ENCODE results near the gene NISCH. TPM values are rescaled to one million over a fixed set of nuclear protein-coding genes. Genes with fewer than 3 reads are reported as not detected.

NISCH gene
- total and polyA plus RNA-seq, 2 of the 8 experiments (the other 6 are each of a cell fraction or from before 2014, with no cell fraction given), result 71.2 to 71.9 TPM

DNA sequence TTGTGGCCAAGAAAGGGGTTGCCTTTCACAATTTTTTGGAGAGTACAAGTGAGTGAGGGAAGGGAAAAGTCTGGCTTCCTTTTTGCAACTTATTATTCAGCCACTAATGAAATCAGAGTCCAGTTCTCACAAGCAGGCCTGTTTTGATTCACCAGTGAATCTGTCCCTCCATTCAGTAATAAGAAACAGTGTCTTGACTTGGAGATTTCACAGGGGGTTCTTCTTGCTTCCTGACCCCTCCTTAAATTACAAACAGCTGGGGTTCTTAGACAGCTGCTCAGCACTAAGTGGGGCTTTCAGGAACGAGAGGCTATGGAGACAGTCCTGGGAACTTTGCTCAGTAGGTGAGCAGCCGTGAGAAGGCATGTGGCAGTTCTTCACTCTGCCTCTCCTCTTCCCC, 35.0 kb upstream of the NISCH start:
- H3K18ac ChIP-seq (ENCODE audit: extremely low read depth, low read length), result no peak overlapping the region
- no peak overlapping the region for H3K27ac ChIP-seq (ENCODE audit: low read depth, low read length)
- H4K8ac ChIP-seq (ENCODE audit: extremely low read depth, insufficient read depth, low read length), result no peak overlapping the region
- H3K23me2 ChIP-seq (ENCODE audit: low read depth, low read length), result no peaks in the 10 kb centered on the region
- no peak overlapping the region for H3K4ac ChIP-seq (replicated peaks; ENCODE audit: insufficient read length, low read depth, low read length)
- H2BK12ac ChIP-seq (ENCODE audit: low read depth, low read length), result no peak overlapping the region
- no peak overlapping the region for H2BK5ac ChIP-seq (ENCODE audit: low read depth, low read length)
- H4K5ac ChIP-seq (ENCODE audit: insufficient read length, low read depth, low read length), result no peak overlapping the region
- no peak overlapping the region for H3K4me2 ChIP-seq (ENCODE audit: insufficient read depth in 1 of 2, low read depth in 2 of 2, low read length in 2 of 2)
- ChIA-PET POLR2A (ENCODE audit: partially characterized antibody) (interaction anchor here (1.0 kb wide), 1 partner anchor 453 kb away, joined by 3 read pairs; the partner anchor contains the start of gene PCBP4), CTCF (ENCODE audit: partially characterized antibody) (interaction anchor here (1.0 to 2.9 kb wide), 4 partner anchors 10 to 189 kb away, joined by 3 to 9 read pairs (median 3); no protein-coding TSS in a partner anchor)
- H3K56ac ChIP-seq (replicated peaks; ENCODE audit: insufficient read length, low read depth, low read length), result no peak overlapping the region
- H3K79me2 ChIP-seq (ENCODE audit: control insufficient read depth in 1 of 2, insufficient read depth in 2 of 2, low read length in 2 of 2), result no peaks in the 10 kb centered on the region
- no peak overlapping the region for H2BK120ac ChIP-seq (replicated peaks; ENCODE audit: low read depth, low read length)
- peaks cover 0 to 3% (median 0%) of the 10 kb centered on the region in 4 experiments; a peak in 2 of 7 replicates for H3K4me1 ChIP-seq (replicated peaks in 1 of 4; ENCODE audit: control insufficient read depth in 3 of 4, insufficient read depth in 4 of 4, low read length in 3 of 4)
- no peak overlapping the region for H2BK15ac ChIP-seq (ENCODE audit: low read length)
- H3K27me3 ChIP-seq (replicated peaks in 1 of 4; ENCODE audit: control insufficient read depth in 3 of 4, extremely low read depth in 1 of 4, insufficient read depth in 3 of 4, low read length in 3 of 4), result no peaks in the 10 kb centered on the region
- no peak overlapping the region for H3K23ac ChIP-seq (ENCODE audit: insufficient read length)
- FAIRE-seq (no peak), DNase-seq (ENCODE audit: low read depth in 1 of 2, low spot score in 2 of 2) (no peak)
- H3K14ac ChIP-seq (ENCODE audit: insufficient read length), result no peak overlapping the region
- no peaks in the 10 kb centered on the region for H4K20me1 ChIP-seq (replicated peaks in 1 of 2; ENCODE audit: control insufficient read depth in 1 of 2, insufficient read depth in 2 of 2, low read length in 2 of 2)
- no peak overlapping the region for H2BK20ac ChIP-seq (ENCODE audit: low read length)
- H3K36me3 ChIP-seq (ENCODE audit: control insufficient read depth in 2 of 4, insufficient read depth in 4 of 4, low read length in 3 of 4), result no peaks in the 10 kb centered on the region
- no peak overlapping the region for H2AK5ac ChIP-seq (ENCODE audit: low read depth, low read length)
- no peaks in the 10 kb centered on the region for H3K79me1 ChIP-seq (ENCODE audit: low read depth, low read length)
- H4K91ac ChIP-seq (replicated peaks; ENCODE audit: insufficient read length, low read length), result no peak overlapping the region
- H3K9me3 ChIP-seq (ENCODE audit: insufficient read depth in 2 of 2, low read depth in 1 of 2, low read length in 1 of 2), result no peaks in the 10 kb centered on the region
- H3K4me3 ChIP-seq (ENCODE audit: extremely low read depth in 1 of 4, insufficient read depth in 2 of 4, low read depth in 3 of 4, low read length in 4 of 4), result no peak overlapping the region
- 85% methylated on average over 2 of the region's 2 CpGs; no CpG with 5 or more reads in 1 of the 2 experiments for WGBS, 2 experiments (ENCODE audit: extremely low coverage in 1 of 2, insufficient coverage in 1 of 2, insufficient read length in 1 of 2, insufficient replicate concordance in 2 of 2, low coverage in 1 of 2, low lambda C conversion rate in 2 of 2, missing lambda C conversion rate in 1 of 2)
- no peak overlapping the region for H2AFZ ChIP-seq (ENCODE audit: low read length)
- no peak overlapping the region for H3K9ac ChIP-seq (replicated peaks in 1 of 4; ENCODE audit: extremely low read depth in 1 of 4, low read depth in 3 of 4, low read length in 3 of 4)
- TF ChIP-seq TBP (IDR thresholded peaks at IDR 0.05; ENCODE audit: low read depth, low read length) (no peak), BRCA1 (IDR thresholded peaks at IDR 0.05; ENCODE audit: low read depth, low read length) (no peak), RBBP5 (IDR thresholded peaks at IDR 0.05; ENCODE audit: borderline replicate concordance, low read depth, low read length) (no peak), CEBPB (IDR thresholded peaks at IDR 0.05; ENCODE audit: low read depth, low read length) (no peak), KDM4A (IDR thresholded peaks at IDR 0.05; ENCODE audit: low read depth, low read length, severe bottlenecking) (no peak)

Data from H1 (cell line).